HFF-Myc (cell line): ENCODE results near the gene CLDN20.

Experiments
- DNase-seq: peaks from one replicate; pipeline ENCODE4 v3.0.0-alpha.2; 2011; ENCODE audit warnings: low read depth; ENCODE audit errors: extremely low read depth
- H3K4me3 ChIP-seq: replicated peaks from 2 replicates; pipeline ENCODE4 v1.5.1; 2011; ENCODE audit warnings: low read depth, mild to moderate bottlenecking, control low read depth, low read length
- CTCF ChIP-seq: IDR thresholded peaks from 2 replicates; pipeline ENCODE4 v1.5.1; 2012; ENCODE audit warnings: mild to moderate bottlenecking, low read depth, low read length, control low read depth; ENCODE audit errors: missing control alignments

Gene CLDN20

GRCh38 chr6:155274106-155274505, 10.3 kb downstream of the CLDN20 start:
- DNase-seq, result no peak

GRCh38 chr6:155274533-155274932, 10.7 kb downstream of the CLDN20 start:
- peak; percentile 75 for DNase-seq
- TF ChIP-seq CTCF, result no peak
- no peak overlapping the region for H3K4me3 ChIP-seq

More at GRCh38 chr6:155274106-155274505, 10.3 kb downstream of the CLDN20 start:
- TF ChIP-seq CTCF, result no peak
- no peak overlapping the region for H3K4me3 ChIP-seq

- no peak for TF ChIP-seq CTCF
- no peak for DNase-seq
- H3K4me3 ChIP-seq, result no peak overlapping the region
These were observed 12.1 kb downstream of the CLDN20 start for GRCh38 chr6:155275808-155276480.

GRCh38 chr6:155276638-155277037, 12.8 kb downstream of the CLDN20 start:
- TF ChIP-seq CTCF, result no peak

GRCh38 chr6:155278319-155279049, 14.7 kb downstream of the CLDN20 start:
- no peak for TF ChIP-seq CTCF
- H3K4me3 ChIP-seq, result no peak overlapping the region

More at GRCh38 chr6:155276638-155277037, 12.8 kb downstream of the CLDN20 start:
- DNase-seq, result no peak
- no peak overlapping the region for H3K4me3 ChIP-seq

GRCh38 chr6:155284775-155285174, 21.0 kb downstream of the CLDN20 start:
- TF ChIP-seq CTCF, result no peak
- no peak overlapping the region for H3K4me3 ChIP-seq
- DNase-seq, result no peak

More at GRCh38 chr6:155278319-155279049, 14.7 kb downstream of the CLDN20 start:
- DNase-seq, result no peak
